Measurements from ENCODE around the gene DYRK4. TPM values are rescaled to one million over a fixed set of nuclear protein-coding genes. Genes with fewer than 3 reads are reported as not detected.

DYRK4 gene
- total and polyA plus RNA-seq, 2 of the 13 experiments (the other 11 are each of a cell fraction or from before 2014, with no cell fraction given), result 29.4 to 40.2 TPM

DNA sequence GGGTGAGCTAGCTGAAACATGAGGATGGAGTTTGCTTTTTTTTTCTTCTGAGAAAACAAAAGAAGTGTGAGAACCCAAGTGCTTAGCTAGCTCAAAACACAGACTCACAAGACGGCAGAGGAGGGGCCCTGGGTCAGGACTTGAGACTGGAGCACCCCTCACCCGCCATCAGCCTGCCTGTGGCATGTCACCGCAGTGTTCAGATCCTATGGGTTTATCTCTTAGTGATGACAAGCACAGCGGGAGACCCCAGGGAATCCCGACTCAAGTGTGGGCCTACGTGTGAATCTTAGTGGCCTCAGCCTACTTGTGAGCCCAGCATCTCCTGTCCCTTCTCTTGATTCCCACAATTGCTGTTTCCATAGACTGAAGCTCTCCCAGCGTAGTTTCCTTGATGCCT is 22.9 kb downstream of the DYRK4 start:
- Histone ChIP-seq H3K4me3 (replicated peaks in 1 of 3; ENCODE audit: insufficient read depth in 1 of 3, low read depth in 2 of 3, low read length in 3 of 3) (no peak overlapping the region), H3K4me2 (ENCODE audit: low read depth, low read length) (no peak overlapping the region), H4K20me1 (ENCODE audit: insufficient read depth, low read length) (no peaks in the 10 kb centered on the region), H3K4me1 (ENCODE audit: insufficient read depth, low read length) (no peaks in the 10 kb centered on the region), H3K79me2 (ENCODE audit: insufficient read depth, low read length) (no peaks in the 10 kb centered on the region), H2AFZ (ENCODE audit: low read length) (no peak overlapping the region), H3K27ac (ENCODE audit: extremely low read length, insufficient read depth, low read length) (no peak overlapping the region), H3K27me3 (ENCODE audit: control insufficient read depth in 1 of 2, insufficient read depth in 2 of 2, low read length in 2 of 2) (peaks cover 3 to 27% of the 10 kb centered on the region in 2 experiments; a peak in 4 of 5 replicates), H3K36me3 (replicated peaks in 1 of 2; ENCODE audit: control insufficient read depth in 1 of 2, insufficient read depth in 2 of 2, low read length in 2 of 2) (no peaks in the 10 kb centered on the region), H3K9ac (ENCODE audit: insufficient read depth, low read depth, low read length) (no peak overlapping the region), H3K9me3 (ENCODE audit: low read length) (no peaks in the 10 kb centered on the region)
- ChIA-PET POLR2A (no interaction called here), CTCF (ENCODE audit: low intra/inter-chr PET ratio, low total read pairs) (no interaction called here)
- no peak for FAIRE-seq
- intact Hi-C loops (cut with micrococcal nuclease; ENCODE audit: unreplicated experiment) (no loop called here), in situ Hi-C loops (cut with HindIII; ENCODE audit: extremely low pct_ligation_motif_present, low pct_unique_long_range_greater_than_20kb) (no loop called here)
- 23% methylated on average over 7 of the region's 7 CpGs for WGBS (ENCODE audit: low lambda C conversion rate)
- no peak for DNase-seq (ENCODE audit: low spot score)
- TF ChIP-seq PITX1 (CRISPR knock-in tag; IDR thresholded peaks at IDR 0.05) (no peak), JUND (CRISPR knock-in tag; IDR thresholded peaks at IDR 0.05) (no peak), ZNF333 (CRISPR knock-in tag; IDR thresholded peaks at IDR 0.05; ENCODE audit: borderline replicate concordance) (no peak), ZNF772 (CRISPR knock-in tag; IDR thresholded peaks at IDR 0.05) (no peak), AGO1 (IDR thresholded peaks at IDR 0.05; ENCODE audit: low read depth, low read length, poor library complexity, severe bottlenecking) (no peak), HNRNPH1 (optimal IDR thresholded peaks at IDR 0.05; ENCODE audit: low read depth, low read length) (no peak), ZNF260 (CRISPR knock-in tag; IDR thresholded peaks at IDR 0.05; ENCODE audit: borderline replicate concordance, low read depth) (no peak), THRA (CRISPR knock-in tag; IDR thresholded peaks at IDR 0.05; ENCODE audit: borderline replicate concordance) (no peak)
- ATAC-seq, result no peak
- BruUV-seq (replicated peaks), result no TSS peak

DNA sequence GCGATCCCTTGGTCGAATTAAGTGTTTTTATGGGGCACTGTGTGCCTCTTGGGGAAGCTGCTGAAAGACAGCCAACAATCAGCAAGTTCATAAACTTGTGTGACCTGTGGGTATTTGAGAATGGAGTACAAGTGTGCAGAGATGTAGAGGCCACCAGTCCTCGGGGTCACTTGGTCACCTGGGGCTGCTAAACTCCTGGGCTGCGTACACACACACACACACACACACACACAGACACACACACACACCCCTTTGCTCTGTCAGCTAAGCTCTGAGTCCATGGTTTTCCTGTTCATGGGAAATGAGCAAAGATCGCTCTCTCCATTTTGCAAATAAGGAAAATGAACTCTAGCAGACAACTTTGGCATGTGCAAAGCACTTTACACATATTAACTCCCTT is 24.5 kb downstream of the DYRK4 start:
- CTCF ChIA-PET (ENCODE audit: low intra/inter-chr PET ratio, low total read pairs), result no interaction called here
- TF ChIP-seq, protein P1, sequence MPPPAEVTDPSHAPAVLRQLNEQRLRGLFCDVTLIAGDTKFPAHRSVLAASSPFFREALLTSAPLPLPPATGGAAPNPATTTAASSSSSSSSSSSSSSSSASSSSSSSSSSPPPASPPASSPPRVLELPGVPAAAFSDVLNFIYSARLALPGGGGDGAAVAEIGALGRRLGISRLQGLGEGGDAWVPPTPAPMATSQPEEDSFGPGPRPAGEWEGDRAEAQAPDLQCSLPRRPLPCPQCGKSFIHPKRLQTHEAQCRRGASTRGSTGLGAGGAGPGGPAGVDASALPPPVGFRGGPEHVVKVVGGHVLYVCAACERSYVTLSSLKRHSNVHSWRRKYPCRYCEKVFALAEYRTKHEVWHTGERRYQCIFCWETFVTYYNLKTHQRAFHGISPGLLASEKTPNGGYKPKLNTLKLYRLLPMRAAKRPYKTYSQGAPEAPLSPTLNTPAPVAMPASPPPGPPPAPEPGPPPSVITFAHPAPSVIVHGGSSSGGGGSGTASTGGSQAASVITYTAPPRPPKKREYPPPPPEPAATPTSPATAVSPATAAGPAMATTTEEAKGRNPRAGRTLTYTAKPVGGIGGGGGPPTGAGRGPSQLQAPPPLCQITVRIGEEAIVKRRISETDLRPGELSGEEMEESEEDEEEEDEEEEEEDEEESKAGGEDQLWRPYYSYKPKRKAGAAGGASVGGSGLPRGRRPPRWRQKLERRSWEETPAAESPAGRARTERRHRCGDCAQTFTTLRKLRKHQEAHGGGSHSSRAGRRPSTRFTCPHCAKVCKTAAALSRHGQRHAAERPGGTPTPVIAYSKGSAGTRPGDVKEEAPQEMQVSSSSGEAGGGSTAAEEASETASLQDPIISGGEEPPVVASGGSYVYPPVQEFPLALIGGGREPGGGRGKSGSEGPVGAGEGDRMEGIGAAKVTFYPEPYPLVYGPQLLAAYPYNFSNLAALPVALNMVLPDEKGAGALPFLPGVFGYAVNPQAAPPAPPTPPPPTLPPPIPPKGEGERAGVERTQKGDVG (CRISPR knock-in tag; IDR thresholded peaks at IDR 0.05; ENCODE audit: borderline replicate concordance), result no peak

More for the DNA sequence above, 24.5 kb downstream of the DYRK4 start:
- DNase-seq (ENCODE audit: low spot score) (no peak), FAIRE-seq (no peak), ATAC-seq (peak; percentile 55; the same call in 2 of the 3 replicates)
- Histone ChIP-seq H3K27ac (ENCODE audit: extremely low read length, insufficient read depth, low read length) (no peak overlapping the region), H3K79me2 (ENCODE audit: insufficient read depth, low read length) (no peaks in the 10 kb centered on the region), H3K4me2 (ENCODE audit: low read depth, low read length) (no peak overlapping the region), H3K9ac (ENCODE audit: insufficient read depth, low read depth, low read length) (no peak overlapping the region), H2AFZ (ENCODE audit: low read length) (no peak overlapping the region), H3K36me3 (replicated peaks in 1 of 2; ENCODE audit: control insufficient read depth in 1 of 2, insufficient read depth in 2 of 2, low read length in 2 of 2) (no peaks in the 10 kb centered on the region), H3K4me1 (ENCODE audit: insufficient read depth, low read length) (no peaks in the 10 kb centered on the region), H4K20me1 (ENCODE audit: insufficient read depth, low read length) (no peaks in the 10 kb centered on the region), H3K9me3 (ENCODE audit: low read length) (no peaks in the 10 kb centered on the region), H3K4me3 (replicated peaks in 1 of 3; ENCODE audit: insufficient read depth in 1 of 3, low read depth in 2 of 3, low read length in 3 of 3) (no peak overlapping the region), H3K27me3 (ENCODE audit: control insufficient read depth in 1 of 2, insufficient read depth in 2 of 2, low read length in 2 of 2) (peaks cover under 1 to 19% of the 10 kb centered on the region in 2 experiments; a peak in 4 of 5 replicates)
- POLR2A ChIA-PET, result no interaction called here
- in situ Hi-C loops (cut with HindIII; ENCODE audit: extremely low pct_ligation_motif_present, low pct_unique_long_range_greater_than_20kb) (no loop called here), intact Hi-C loops (cut with micrococcal nuclease; ENCODE audit: unreplicated experiment) (no loop called here)
- no TSS peak for BruUV-seq (replicated peaks)
- 3% methylated on average over 5 of the region's 5 CpGs for WGBS (ENCODE audit: low lambda C conversion rate)
